Measurements from ENCODE around the gene RAX2. TPM values are rescaled to one million over a fixed set of nuclear protein-coding genes. Genes with fewer than 3 reads are reported as not detected.

The RAX2 gene
- total and polyA plus RNA-seq, 4 donors = 0.01 TPM; not detected in 3

GRCh38 chr19:3801412-3802096, 29.5 kb upstream of the RAX2 start:
- peaks cover 0 to 3% (median under 1%) of the 10 kb centered on the region in 4 donors for H3K9me3 ChIP-seq (ENCODE audit: control insufficient read depth in 4 of 4, insufficient read depth in 3 of 4, low read length in 3 of 4)
- TF ChIP-seq CTCF (IDR thresholded peaks at IDR 0.05; ENCODE audit: control extremely low read depth, extremely low read depth) = no peak
- H3K27me3 ChIP-seq (ENCODE audit: control insufficient read depth in 3 of 3, insufficient read depth in 3 of 3, low read length in 2 of 3) = peaks cover 0 to 28% (median 23%) of the 10 kb centered on the region in 3 donors
- no peak for ATAC-seq (ENCODE audit: insufficient read depth, low FRiP score)
- DNase-seq = peak; percentile 29 to 57 (median 50)
- H3K36me3 ChIP-seq (ENCODE audit: control insufficient read depth in 4 of 4, insufficient read depth in 4 of 4, low read length in 4 of 4) = no peaks in the 10 kb centered on the region
- H3K4me3 ChIP-seq = no peak overlapping the region
- 2 to 5% methylated on average over 46 of the region's 46 CpGs for WGBS, 2 donors
- peaks cover 0 to 10% (median 3%) of the 10 kb centered on the region in 5 donors for H3K4me1 ChIP-seq (ENCODE audit: control insufficient read depth in 5 of 5, insufficient read depth in 5 of 5, low read length in 5 of 5)
- H3K27ac ChIP-seq (ENCODE audit: low read depth in 1 of 2, low read length in 1 of 2) = peak overlapping the region in 1 of 2 donors; percentile 0
- H3K9ac ChIP-seq (ENCODE audit: insufficient read depth in 1 of 2, low read length in 2 of 2) = no peak overlapping the region

- peaks cover 0 to 28% (median 23%) of the 10 kb centered on the region in 3 donors for H3K27me3 ChIP-seq (ENCODE audit: control insufficient read depth in 3 of 3, insufficient read depth in 3 of 3, low read length in 2 of 3)
- H3K36me3 ChIP-seq (ENCODE audit: control insufficient read depth in 4 of 4, insufficient read depth in 4 of 4, low read length in 4 of 4) = no peaks in the 10 kb centered on the region
- no peak overlapping the region for H3K9ac ChIP-seq (ENCODE audit: insufficient read depth in 1 of 2, low read length in 2 of 2)
- H3K4me3 ChIP-seq = no peak overlapping the region
- 38 to 40% methylated on average over 21 of the region's 21 CpGs for WGBS, 2 donors
- no peak for TF ChIP-seq CTCF (IDR thresholded peaks at IDR 0.05; ENCODE audit: control extremely low read depth, extremely low read depth)
- no peak overlapping the region for H3K27ac ChIP-seq (ENCODE audit: low read depth in 1 of 2, low read length in 1 of 2)
- ATAC-seq (ENCODE audit: insufficient read depth, low FRiP score) = no peak
- no peak for DNase-seq
- H3K4me1 ChIP-seq (ENCODE audit: control insufficient read depth in 5 of 5, insufficient read depth in 5 of 5, low read length in 5 of 5) = peaks cover 0 to 10% (median 3%) of the 10 kb centered on the region in 5 donors
- H3K9me3 ChIP-seq (ENCODE audit: control insufficient read depth in 4 of 4, insufficient read depth in 3 of 4, low read length in 3 of 4) = peaks cover 0 to 4% (median 1%) of the 10 kb centered on the region in 4 donors
These were observed 29.0 kb upstream of the RAX2 start for GRCh38 chr19:3800996-3801395.

GRCh38 chr19:3798137-3798536, 26.1 kb upstream of the RAX2 start:
- Histone ChIP-seq H3K4me1 (ENCODE audit: control insufficient read depth in 5 of 5, insufficient read depth in 5 of 5, low read length in 5 of 5) (peaks cover 0 to 10% (median 3%) of the 10 kb centered on the region in 5 donors), H3K9me3 (ENCODE audit: control insufficient read depth in 4 of 4, insufficient read depth in 3 of 4, low read length in 3 of 4) (peaks cover 0 to 4% (median 1%) of the 10 kb centered on the region in 4 donors), H3K4me3 (no peak overlapping the region), H3K27ac (ENCODE audit: low read depth in 1 of 2, low read length in 1 of 2) (no peak overlapping the region), H3K36me3 (ENCODE audit: control insufficient read depth in 4 of 4, insufficient read depth in 4 of 4, low read length in 4 of 4) (no peaks in the 10 kb centered on the region), H3K27me3 (ENCODE audit: control insufficient read depth in 3 of 3, insufficient read depth in 3 of 3, low read length in 2 of 3) (peaks cover 0 to 27% (median 23%) of the 10 kb centered on the region in 3 donors), H3K9ac (ENCODE audit: insufficient read depth in 1 of 2, low read length in 2 of 2) (no peak overlapping the region)
- 32 to 45% methylated on average over 6 of the region's 6 CpGs for WGBS, 2 donors
- DNase-seq (no peak), ATAC-seq (ENCODE audit: insufficient read depth, low FRiP score) (no peak)
- no peak for TF ChIP-seq CTCF (IDR thresholded peaks at IDR 0.05; ENCODE audit: control extremely low read depth, extremely low read depth)

Data from lung (tissue), 12 donors.